ENCODE results near the gene MCHR1. TPM values are rescaled to one million over a fixed set of nuclear protein-coding genes. Genes with fewer than 3 reads are reported as not detected.

MCHR1 gene
- total RNA-seq, 1 experiment from 2014 or later = not detected

DNA sequence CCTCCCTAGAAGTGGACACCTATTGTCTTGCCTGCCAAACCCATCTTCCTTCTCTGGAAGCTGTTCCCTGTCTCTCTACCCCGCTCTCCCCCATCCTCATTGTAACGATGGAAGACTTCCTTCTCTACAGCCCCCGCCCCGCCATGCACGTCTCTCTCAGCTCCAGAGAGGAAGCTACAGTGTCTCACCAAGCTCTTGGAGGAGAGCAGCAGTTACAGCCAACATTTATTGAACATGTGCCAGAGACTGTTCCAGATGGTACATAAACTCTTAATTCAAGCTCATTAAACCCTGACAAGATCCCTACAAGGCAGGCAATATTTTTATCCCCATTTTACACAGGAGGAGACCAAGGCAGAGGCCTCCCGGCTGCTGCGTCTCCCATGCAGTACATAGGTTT lies 15.1 kb downstream of the MCHR1 start:
- no peak overlapping the region for H3K27ac Mint-ChIP-seq (ENCODE audit: low read depth, unreplicated experiment)
- POLR2A ChIA-PET = interaction anchor here (1.8 to 2.1 kb wide), 2 partner anchors 9 to 14 kb away, joined by 5 to 6 read pairs; no protein-coding TSS in a partner anchor
- BruUV-seq (replicated peaks) = no TSS peak
- intact Hi-C loops (cut with micrococcal nuclease) = no loop called here
- no peaks in the 10 kb centered on the region for H3K9me3 Mint-ChIP-seq (ENCODE audit: unreplicated experiment)
- no peak for DNase-seq (ENCODE audit: unreplicated experiment)
- CTCF ChIA-PET = interaction anchor here (0.6 to 1.4 kb wide), 6 partner anchors 11 to 65 kb away, joined by 3 to 6 read pairs (median 3); no protein-coding TSS in a partner anchor
- no peak overlapping the region for H3K4me3 Mint-ChIP-seq (ENCODE audit: unreplicated experiment)
- TF ChIP-seq, protein P1, sequence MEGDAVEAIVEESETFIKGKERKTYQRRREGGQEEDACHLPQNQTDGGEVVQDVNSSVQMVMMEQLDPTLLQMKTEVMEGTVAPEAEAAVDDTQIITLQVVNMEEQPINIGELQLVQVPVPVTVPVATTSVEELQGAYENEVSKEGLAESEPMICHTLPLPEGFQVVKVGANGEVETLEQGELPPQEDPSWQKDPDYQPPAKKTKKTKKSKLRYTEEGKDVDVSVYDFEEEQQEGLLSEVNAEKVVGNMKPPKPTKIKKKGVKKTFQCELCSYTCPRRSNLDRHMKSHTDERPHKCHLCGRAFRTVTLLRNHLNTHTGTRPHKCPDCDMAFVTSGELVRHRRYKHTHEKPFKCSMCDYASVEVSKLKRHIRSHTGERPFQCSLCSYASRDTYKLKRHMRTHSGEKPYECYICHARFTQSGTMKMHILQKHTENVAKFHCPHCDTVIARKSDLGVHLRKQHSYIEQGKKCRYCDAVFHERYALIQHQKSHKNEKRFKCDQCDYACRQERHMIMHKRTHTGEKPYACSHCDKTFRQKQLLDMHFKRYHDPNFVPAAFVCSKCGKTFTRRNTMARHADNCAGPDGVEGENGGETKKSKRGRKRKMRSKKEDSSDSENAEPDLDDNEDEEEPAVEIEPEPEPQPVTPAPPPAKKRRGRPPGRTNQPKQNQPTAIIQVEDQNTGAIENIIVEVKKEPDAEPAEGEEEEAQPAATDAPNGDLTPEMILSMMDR (IDR thresholded peaks at IDR 0.05; ENCODE audit: unreplicated experiment) = no peak
- peaks cover 6% of the 10 kb centered on the region for H3K4me1 Mint-ChIP-seq (ENCODE audit: insufficient read depth, unreplicated experiment)
- no peaks in the 10 kb centered on the region for H3K36me3 Mint-ChIP-seq (ENCODE audit: insufficient read depth, unreplicated experiment)
- H3K27me3 Mint-ChIP-seq (ENCODE audit: insufficient read depth, unreplicated experiment) = peaks cover 14% of the 10 kb centered on the region

DNA sequence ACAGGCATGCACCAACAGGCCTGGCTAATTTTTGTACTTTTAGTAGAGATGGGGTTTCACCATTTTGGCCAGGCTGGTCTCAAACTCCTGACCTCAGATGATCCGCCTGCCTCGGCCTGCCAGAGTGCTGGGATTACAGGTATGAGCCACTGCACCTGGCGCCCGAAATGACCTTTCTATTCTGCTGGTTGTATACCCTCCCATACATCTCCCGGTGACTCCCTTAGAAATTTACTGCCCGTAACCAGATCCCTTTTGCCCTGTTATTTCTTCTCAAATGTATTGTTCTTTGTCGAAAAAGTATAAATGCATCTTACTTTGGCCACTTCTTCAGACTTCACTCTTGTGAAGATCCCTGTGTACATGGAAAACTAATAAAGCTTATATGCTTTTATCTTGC lies 22.0 kb downstream of the MCHR1 start:
- H3K9me3 Mint-ChIP-seq (ENCODE audit: unreplicated experiment) = no peaks in the 10 kb centered on the region
- CTCF ChIA-PET = no interaction called here

DNA sequence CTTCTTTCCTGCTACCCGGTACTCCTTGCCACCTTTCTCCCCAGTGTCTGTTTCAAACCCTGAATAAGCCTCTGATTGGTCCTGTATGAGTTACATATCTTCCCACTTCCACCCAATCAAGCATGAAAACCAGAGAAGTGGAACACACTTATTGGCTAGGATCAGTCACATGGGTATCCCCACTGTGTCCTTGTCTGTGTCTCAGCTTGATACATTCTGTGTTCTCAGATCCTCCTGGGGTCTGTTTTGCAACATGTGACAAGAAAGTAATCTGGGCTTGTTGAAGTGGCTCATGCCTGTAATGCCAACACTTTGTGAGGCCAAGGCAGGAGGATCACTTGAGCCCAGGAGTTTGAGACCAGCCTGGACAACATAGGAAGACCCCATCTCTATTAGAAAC lies 23.9 kb downstream of the MCHR1 start:
- no peak overlapping the region for H3K27ac Mint-ChIP-seq (ENCODE audit: low read depth, unreplicated experiment)
- no peak for DNase-seq (ENCODE audit: unreplicated experiment)
- no peak overlapping the region for H3K4me3 Mint-ChIP-seq (ENCODE audit: unreplicated experiment)
- peaks cover 5% of the 10 kb centered on the region for H3K9me3 Mint-ChIP-seq (ENCODE audit: unreplicated experiment)
- no peaks in the 10 kb centered on the region for H3K36me3 Mint-ChIP-seq (ENCODE audit: insufficient read depth, unreplicated experiment)
- TF ChIP-seq, protein P1 (IDR thresholded peaks at IDR 0.05; ENCODE audit: unreplicated experiment) = no peak
- CTCF ChIA-PET = no interaction called here
- H3K4me1 Mint-ChIP-seq (ENCODE audit: insufficient read depth, unreplicated experiment) = no peaks in the 10 kb centered on the region
- POLR2A ChIA-PET = interaction anchor here (1.4 kb wide), 1 partner anchor 11 kb away, joined by 4 read pairs; no protein-coding TSS in a partner anchor
- intact Hi-C loops (cut with micrococcal nuclease) = no loop called here
- H3K27me3 Mint-ChIP-seq (ENCODE audit: insufficient read depth, unreplicated experiment) = peaks cover 4% of the 10 kb centered on the region
- no TSS peak for BruUV-seq (replicated peaks)

More for the DNA sequence above, 22.0 kb downstream of the MCHR1 start:
- intact Hi-C loops (cut with micrococcal nuclease) = no loop called here
- TF ChIP-seq, protein P1 (IDR thresholded peaks at IDR 0.05; ENCODE audit: unreplicated experiment) = no peak
- BruUV-seq (replicated peaks) = no TSS peak
- Mint-ChIP-seq H3K27me3 (ENCODE audit: insufficient read depth, unreplicated experiment) (peaks cover 14% of the 10 kb centered on the region), H3K27ac (ENCODE audit: low read depth, unreplicated experiment) (no peak overlapping the region), H3K36me3 (ENCODE audit: insufficient read depth, unreplicated experiment) (no peaks in the 10 kb centered on the region), H3K4me1 (ENCODE audit: insufficient read depth, unreplicated experiment) (no peaks in the 10 kb centered on the region), H3K4me3 (ENCODE audit: unreplicated experiment) (no peak overlapping the region)
- DNase-seq (ENCODE audit: unreplicated experiment) = no peak
- POLR2A ChIA-PET = interaction anchor here (1.0 to 1.5 kb wide), 2 partner anchors 10 to 155 kb away, joined by 3 read pairs; partner anchors contain the start of genes ST13 and XPNPEP3

DNA sequence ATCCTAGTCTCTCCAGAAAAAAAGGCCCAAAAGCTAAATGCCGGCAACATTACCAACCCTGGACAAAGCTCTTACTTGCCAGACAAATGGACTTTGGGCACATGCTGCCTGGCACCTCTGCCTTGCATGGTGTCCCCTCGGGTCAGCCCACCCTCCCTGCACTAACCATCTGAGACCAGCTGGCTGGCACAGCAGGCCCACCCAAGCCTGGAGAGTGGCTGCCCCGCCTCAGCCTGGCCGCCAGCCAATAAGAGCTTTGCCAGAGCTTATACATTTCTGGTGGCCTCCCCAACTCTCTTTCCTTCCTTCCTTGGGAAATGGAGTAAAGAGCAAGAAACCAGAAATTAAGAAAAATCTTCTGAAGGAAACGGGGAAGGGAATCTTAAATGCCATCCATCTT lies 24.5 kb downstream of the MCHR1 start:
- TF ChIP-seq, protein P1 (IDR thresholded peaks at IDR 0.05; ENCODE audit: unreplicated experiment) = no peak
- Mint-ChIP-seq H3K27me3 (ENCODE audit: insufficient read depth, unreplicated experiment) (no peaks in the 10 kb centered on the region), H3K36me3 (ENCODE audit: insufficient read depth, unreplicated experiment) (no peaks in the 10 kb centered on the region), H3K4me1 (ENCODE audit: insufficient read depth, unreplicated experiment) (no peaks in the 10 kb centered on the region), H3K4me3 (ENCODE audit: unreplicated experiment) (no peak overlapping the region), H3K9me3 (ENCODE audit: unreplicated experiment) (peaks cover 8% of the 10 kb centered on the region), H3K27ac (ENCODE audit: low read depth, unreplicated experiment) (no peak overlapping the region)
- BruUV-seq (replicated peaks) = no TSS peak
- CTCF ChIA-PET = no interaction called here
- no peak for DNase-seq (ENCODE audit: unreplicated experiment)
- POLR2A ChIA-PET = interaction anchor here (0.7 to 1.4 kb wide), 2 partner anchors 11 to 34 kb away, joined by 3 to 4 read pairs; no protein-coding TSS in a partner anchor
- intact Hi-C loops (cut with micrococcal nuclease) = no loop called here

Measured in MCF 10A (cell line).